ENCODE measurements around the gene SCFD2.

- TF ChIP-seq CTCF (IDR thresholded peaks at IDR 0.05; ENCODE audit: low read length) (no peak), EZH2 (IDR thresholded peaks at IDR 0.05; ENCODE audit: borderline replicate concordance, low read length) (no peak)
Observed at GRCh38 chr4:52852041-52852440, 513.8 kb downstream of the SCFD2 start.
